SK-N-SH (cell line): Measurements from ENCODE around the gene AQP5. TPM values are rescaled to one million over a fixed set of nuclear protein-coding genes. Genes with fewer than 3 reads are reported as not detected.

ENCODE experiments used
- CTCF ChIA-PET: fragments of 300-600, 350-600 bp; formaldehyde crosslinking; extraction: SDS; loops from one replicate; lab custom pipeline; 2021; lab: Yijun Ruan, JAX
- POLR2A ChIA-PET: fragments of 350-600 bp; sonication (Branson Sonifier 250); formaldehyde crosslinking; extraction: SDS; loops from one replicate; lab custom pipeline; 2020; ENCODE audit warnings: antibody characterized with exemption, inconsistent platforms; lab: Yijun Ruan, JAX
- DNase-seq: peaks from one replicate; pipeline ENCODE4 v3.0.0; 2012
- H2AFZ ChIP-seq: fragments of 200-600 bp; sonication (generic); 2 replicates; pipeline ENCODE4 v1.8.1; 2016; ENCODE audit warnings: antibody characterized with exemption, mild to moderate bottlenecking, low read depth
- H3F3A ChIP-seq: fragments of 200-600 bp; sonication (generic); replicated peaks from 2 replicates; pipeline ENCODE3; 2016; ENCODE audit warnings: antibody characterized with exemption, mild to moderate bottlenecking; ENCODE audit not compliant: insufficient read depth
- H3K27ac ChIP-seq, 2 experiments: fragments of 200-500 bp in 1 of 2; fragments of 200-600 bp in 1 of 2; sonication (Bioruptor generic) in 1 of 2; sonication (generic), shearing (Covaris generic) in 1 of 2; 2 replicates each; pipeline versions ENCODE4 v1.5.1 to v1.6.1; 2014 to 2016; ENCODE audit warnings: low read depth in 2 of 2, inconsistent platforms in 1 of 2, low read length in 1 of 2, mild to moderate bottlenecking in 1 of 2, mixed read lengths in 1 of 2
- H3K27me3 ChIP-seq: fragments of 200-600 bp; sonication (generic), shearing (Covaris generic); 2 replicates; pipeline ENCODE4 v1.6.1; 2016; ENCODE audit warnings: mixed run types; ENCODE audit not compliant: insufficient read depth
- H3K36me3 ChIP-seq, 2 experiments: fragments of 200-500 bp in 1 of 2; fragments of 200-600 bp in 1 of 2; sonication (Bioruptor generic) in 1 of 2; sonication (generic) in 1 of 2; replicated peaks in 1 of 2; 2 replicates each; pipeline versions ENCODE3 to v1.5.1; 2014 to 2016; ENCODE audit warnings: low read length in 1 of 2, mild to moderate bottlenecking in 1 of 2; ENCODE audit not compliant: insufficient read depth in 2 of 2, control insufficient read depth in 1 of 2
- H3K4me1 ChIP-seq, 2 experiments: fragments of 200-500 bp in 1 of 2; fragments of 200-600 bp in 1 of 2; sonication (Bioruptor generic) in 1 of 2; sonication (generic), shearing (Covaris generic) in 1 of 2; 2 replicates each; pipeline versions ENCODE4 v1.5.1 to v1.6.1; 2014 to 2016; ENCODE audit warnings: low read depth in 1 of 2, low read length in 1 of 2, mixed run types in 1 of 2; ENCODE audit not compliant: insufficient read depth in 2 of 2, control insufficient read depth in 1 of 2
- H3K4me2 ChIP-seq: fragments of 200-600 bp; sonication (generic), shearing (Covaris generic); 2 replicates; pipeline ENCODE4 v1.6.1; 2017; ENCODE audit warnings: mixed run types
- H3K4me3 ChIP-seq, 2 experiments: fragments of 200-500 bp in 1 of 2; fragments of 200-600 bp in 1 of 2; sonication (Bioruptor generic) in 1 of 2; sonication (generic), shearing (Covaris generic) in 1 of 2; 2 replicates each; pipeline versions ENCODE4 v1.5.1 to v1.8.1; 2014 to 2016; ENCODE audit warnings: low read depth in 2 of 2, inconsistent platforms in 1 of 2, low read length in 1 of 2, mild to moderate bottlenecking in 1 of 2, mixed read lengths in 1 of 2, moderate library complexity in 1 of 2
- H3K79me2 ChIP-seq: fragments of 200-600 bp; sonication (generic); 2 replicates; pipeline ENCODE4 v1.8.1; 2017; ENCODE audit warnings: mild to moderate bottlenecking; ENCODE audit not compliant: insufficient read depth
- H3K9ac ChIP-seq: fragments of 200-600 bp; sonication (generic); 2 replicates; pipeline ENCODE4 v1.6.1; 2017; ENCODE audit warnings: mixed run types
- H3K9me2 ChIP-seq: fragments of 200-600 bp; sonication (generic); 2 replicates; pipeline ENCODE4 v1.6.1; 2017; ENCODE audit warnings: mixed run types
- H3K9me3 ChIP-seq: fragments of 200-600 bp; sonication (generic); 2 replicates; pipeline ENCODE4 v1.6.1; 2017; ENCODE audit warnings: mixed run types, mild to moderate bottlenecking, moderate library complexity
- H4K20me1 ChIP-seq: fragments of 200-600 bp; sonication (generic); 2 replicates; pipeline ENCODE4 v1.6.1; 2017; ENCODE audit warnings: mild to moderate bottlenecking, mixed run types; ENCODE audit not compliant: insufficient read depth
- CTCF ChIP-seq: fragments of 200-600 bp; sonication (generic); IDR thresholded peaks from 2 replicates; pipeline ENCODE4 v1.6.1; 2017; ENCODE audit warnings: antibody characterized with exemption, mild to moderate bottlenecking, moderate library complexity
- EZH2phosphoT487 ChIP-seq: fragments of 200-600 bp; sonication (generic); IDR thresholded peaks from 2 replicates; pipeline ENCODE4 v1.6.1; 2017; ENCODE audit warnings: low read depth, mixed run types, mild to moderate bottlenecking, antibody characterized with exemption, moderate library complexity, borderline replicate concordance
- GABPA ChIP-seq: IDR thresholded peaks from 2 replicates; pipeline ENCODE4 v1.4.0; 2012; ENCODE audit warnings: low read depth, mild to moderate bottlenecking
- POLR2AphosphoS5 ChIP-seq: IDR thresholded peaks from 2 replicates; pipeline ENCODE4 v1.6.1; 2012; ENCODE audit warnings: low read depth, low read length
- RFX5 ChIP-seq: IDR thresholded peaks from 2 replicates; pipeline ENCODE4 v1.6.1; 2012; ENCODE audit warnings: mild to moderate bottlenecking, improper control_type of control experiment, low read length
- RXRA ChIP-seq: IDR thresholded peaks from 2 replicates; pipeline ENCODE4 v1.4.0; 2012; ENCODE audit warnings: low read depth, mild to moderate bottlenecking, borderline replicate concordance
- SIN3A ChIP-seq: IDR thresholded peaks from 2 replicates; pipeline ENCODE4 v1.6.1; 2012; ENCODE audit warnings: low read depth, mild to moderate bottlenecking, low read length, moderate library complexity, borderline replicate concordance
- USF1 ChIP-seq: IDR thresholded peaks from 2 replicates; pipeline ENCODE4 v1.4.0; 2012; ENCODE audit warnings: low read depth, borderline replicate concordance
- WGBS: methylation state at CpG from one replicate; pipeline ENCODE4 v1.1.6; 2017; ENCODE audit warnings: low lambda C conversion rate; 5-methylcytosine and 5-hydroxymethylcytosine counted together
- polyA plus RNA-seq, 3 experiments: library from polyadenylated mRNA; depleted of rRNA; stranded (reverse); fragments of >200 nt; gene quantifications; 2 replicates each; pipeline ENCODE4 v1.2.3, GENCODE V29; 2012
- TF ChIP-seq, protein P1 (sequence below): fragments of 150-350 bp; IDR thresholded peaks from 2 replicates; pipeline ENCODE4 v1.6.1; 2017; ENCODE audit warnings: antibody characterized with exemption, low read length, low read depth, borderline replicate concordance
- TF ChIP-seq, protein P2 (sequence below): fragments of 150-350 bp; IDR thresholded peaks from 2 replicates; pipeline ENCODE4 v1.6.1; 2016; ENCODE audit warnings: mild to moderate bottlenecking, low read depth, low read length

Gene AQP5
- polyA plus RNA-seq, 1 of the 3 experiments (the other 2 are of a cell fraction), result 0.10 TPM

GRCh38 chr12:49982246-49983087 lies 20.8 kb downstream of the AQP5 start:
- H3K9me3 ChIP-seq, result no peaks in the 10 kb centered on the region
- ChIA-PET CTCF (interaction anchor here (0.8 to 12.7 kb wide), 13 partner anchors 8 to 115 kb away, joined by 3 to 176 read pairs (median 10); partner anchors contain the start of gene AQP6), POLR2A (interaction anchor here (1.3 to 2.4 kb wide), 2 partner anchors 102 to 113 kb away, joined by 3 to 8 read pairs; no protein-coding TSS in a partner anchor)
- H3K79me2 ChIP-seq, result no peaks in the 10 kb centered on the region
- H4K20me1 ChIP-seq, result no peaks in the 10 kb centered on the region
- no peak for DNase-seq
- H2AFZ ChIP-seq, result no peak overlapping the region
- H3K4me2 ChIP-seq, result no peak overlapping the region
- WGBS, result 82% methylated on average over 7 of the region's 7 CpGs
- no peaks in the 10 kb centered on the region for H3K27me3 ChIP-seq
- H3K27ac ChIP-seq, result peak overlapping the region in 1 of 2 experiments; percentile 66; a peak in 2 of 4 replicates
- peaks cover 20 to 83% of the 10 kb centered on the region in 2 experiments for H3K4me1 ChIP-seq
- peaks cover 0 to 8% of the 10 kb centered on the region in 2 experiments for H3K36me3 ChIP-seq
- peaks cover 33% of the 10 kb centered on the region for H3F3A ChIP-seq
- no peak overlapping the region for H3K9ac ChIP-seq
- H3K9me2 ChIP-seq, result no peaks in the 10 kb centered on the region
- TF ChIP-seq USF1 (no peak), CTCF (no peak), EZH2phosphoT487 (no peak), SIN3A (no peak), GABPA (no peak), RXRA (no peak), POLR2AphosphoS5 (no peak), RFX5 (no peak)
- TF ChIP-seq, protein P1, sequence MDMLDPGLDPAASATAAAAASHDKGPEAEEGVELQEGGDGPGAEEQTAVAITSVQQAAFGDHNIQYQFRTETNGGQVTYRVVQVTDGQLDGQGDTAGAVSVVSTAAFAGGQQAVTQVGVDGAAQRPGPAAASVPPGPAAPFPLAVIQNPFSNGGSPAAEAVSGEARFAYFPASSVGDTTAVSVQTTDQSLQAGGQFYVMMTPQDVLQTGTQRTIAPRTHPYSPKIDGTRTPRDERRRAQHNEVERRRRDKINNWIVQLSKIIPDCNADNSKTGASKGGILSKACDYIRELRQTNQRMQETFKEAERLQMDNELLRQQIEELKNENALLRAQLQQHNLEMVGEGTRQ, result no peak
- TF ChIP-seq, protein P2, sequence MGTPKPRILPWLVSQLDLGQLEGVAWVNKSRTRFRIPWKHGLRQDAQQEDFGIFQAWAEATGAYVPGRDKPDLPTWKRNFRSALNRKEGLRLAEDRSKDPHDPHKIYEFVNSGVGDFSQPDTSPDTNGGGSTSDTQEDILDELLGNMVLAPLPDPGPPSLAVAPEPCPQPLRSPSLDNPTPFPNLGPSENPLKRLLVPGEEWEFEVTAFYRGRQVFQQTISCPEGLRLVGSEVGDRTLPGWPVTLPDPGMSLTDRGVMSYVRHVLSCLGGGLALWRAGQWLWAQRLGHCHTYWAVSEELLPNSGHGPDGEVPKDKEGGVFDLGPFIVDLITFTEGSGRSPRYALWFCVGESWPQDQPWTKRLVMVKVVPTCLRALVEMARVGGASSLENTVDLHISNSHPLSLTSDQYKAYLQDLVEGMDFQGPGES, result no peak
- no peak overlapping the region for H3K4me3 ChIP-seq
